Spleen (tissue), 11 donors: Measurements from ENCODE around the gene PLCB4. TPM values are rescaled to one million over a fixed set of nuclear protein-coding genes. Genes with fewer than 3 reads are reported as not detected.

Experiments
- DNase-seq: peaks from one replicate; pipeline ENCODE4 v3.0.0-alpha.2; 2020
- H3K27ac ChIP-seq, 8 donors: fragments of 200-600 bp; sonication (generic) in 7 of 8; 1 replicate in 4 of 8; 2 replicates in 4 of 8; pipeline versions ENCODE4 v1.5.0 to v1.8.0; 2016 to 2021; ENCODE audit warnings: inconsistent platforms in 4 of 8, mild to moderate bottlenecking in 4 of 8, moderate library complexity in 1 of 8
- H3K27me3 ChIP-seq, 7 donors: fragments of 200-600 bp; sonication (generic) in 6 of 7; replicated peaks in 1 of 7; 1 replicate in 4 of 7; 2 replicates in 3 of 7; pipeline versions ENCODE4 v1.5.0 to v1.8.0; 2016 to 2021; ENCODE audit warnings: inconsistent platforms in 3 of 7, mild to moderate bottlenecking in 1 of 7
- H3K36me3 ChIP-seq, 6 donors: fragments of 200-600 bp; sonication (generic) in 5 of 6; 1 replicate in 4 of 6; 2 replicates in 2 of 6; pipeline versions ENCODE4 v1.5.0 to v1.8.0; 2016 to 2021; ENCODE audit warnings: inconsistent platforms in 2 of 6
- H3K4me1 ChIP-seq, 6 donors: fragments of 200-600 bp; sonication (generic) in 5 of 6; 1 replicate in 3 of 6; 2 replicates in 3 of 6; pipeline versions ENCODE4 v1.5.0 to v1.8.0; 2016 to 2021; ENCODE audit warnings: inconsistent platforms in 3 of 6
- H3K4me3 ChIP-seq, 8 donors: fragments of 200-600 bp; sonication (generic) in 7 of 8; 1 replicate in 4 of 8; 2 replicates in 4 of 8; pipeline versions ENCODE4 v1.5.0 to v1.8.0; 2016 to 2021; ENCODE audit warnings: inconsistent platforms in 4 of 8, mild to moderate bottlenecking in 4 of 8, moderate library complexity in 2 of 8
- H3K9me3 ChIP-seq, 8 donors: fragments of 200-600 bp; sonication (generic) in 7 of 8; 1 replicate in 4 of 8; 2 replicates in 4 of 8; pipeline versions ENCODE4 v1.5.0 to v1.8.0; 2016 to 2021; ENCODE audit warnings: inconsistent platforms in 4 of 8
- POLR2A ChIP-seq, 3 donors: fragments of 450-650 bp; IDR thresholded peaks; one replicate each; pipeline ENCODE4 v1.5.1; 2017; ENCODE audit warnings: antibody characterized with exemption in 3 of 3, mild to moderate bottlenecking in 1 of 3
- POLR2AphosphoS5 ChIP-seq, 3 donors: sonication (generic); formaldehyde crosslinking; IDR thresholded peaks; one replicate each; pipeline ENCODE4 v1.5.1; 2017; ENCODE audit warnings: antibody characterized with exemption in 3 of 3
- WGBS, 5 donors: extraction: QIAGEN DNeasy Blood & Tissue Kit in 3 of 5; methylation state at CpG; one replicate each; pipeline versions ENCODE4 v1.1.5 to v1.1.7; 2013 to 2018; 5-methylcytosine and 5-hydroxymethylcytosine counted together
- intact Hi-C: fragments of 100-400 bp; cut with DNase I; formaldehyde crosslinking; loops from one replicate; pipeline ENCODE4 v1.15.0; 2023; ENCODE audit warnings: low total_unique reads
- polyA plus RNA-seq, 3 donors: library from polyadenylated mRNA; stranded (reverse); fragments of 200-250 nt; gene quantifications; one replicate each; pipeline ENCODE4 v1.2.1, GENCODE V29; 2013
- total RNA-seq, 7 donors: library from RNA; depleted of rRNA in 3 of 7; stranded (reverse); fragments of >200 nt in 3 of 7; fragmentation: NEBNext Ultra II Directional in 4 of 7; extraction: Animal tissue kit (Norgen Biotek cat#: 25700) in 4 of 7; gene quantifications; one replicate each; pipeline versions ENCODE4 v1.1.0 to v1.2.1, GENCODE V29; 2016 to 2021
- TF ChIP-seq, protein P1 (sequence below), 11 experiments: fragments of 200-600 bp in 7 of 11; fragments of 450-650 bp in 4 of 11; sonication (generic) in 4 of 11; IDR thresholded peaks in 8 of 11; conservative IDR thresholded peaks in 3 of 11; 1 replicate in 7 of 11; 2 replicates in 4 of 11; pipeline versions ENCODE4 v1.4.0 to v1.8.0; 2016 to 2021; ENCODE audit warnings: antibody characterized with exemption in 11 of 11, inconsistent platforms in 4 of 11, mild to moderate bottlenecking in 1 of 11
- donor health status: healthy with polysubstance abuse.
- donor health status: DM: no; HTN: no; CAD: no; lungs with moderate emphysema.
- donor health status: DM: no; HTN: no; CAD: no.
- donor health status: Bipolar disorder and iron deficiency.
- donor health status: healthy.
- donor health status: DM: no; HTN: no; CAD: no.
- donor health status: DM: yes; HTN: yes; CAD: no.

Gene PLCB4
- total and polyA plus RNA-seq, 10 donors: 0.43 to 4.9 (median 1.6) TPM

- Histone ChIP-seq H3K36me3 (no peaks in the 10 kb centered on the region), H3K9me3 (no peaks in the 10 kb centered on the region), H3K4me3 (no peak overlapping the region), H3K27me3 (no peaks in the 10 kb centered on the region), H3K4me1 (no peaks in the 10 kb centered on the region), H3K27ac (no peak overlapping the region)
- DNase-seq: no peak
- 65 to 92% (median 80%) methylated on average over 3 of the region's 3 CpGs for WGBS, 5 donors
- TF ChIP-seq, protein P1, sequence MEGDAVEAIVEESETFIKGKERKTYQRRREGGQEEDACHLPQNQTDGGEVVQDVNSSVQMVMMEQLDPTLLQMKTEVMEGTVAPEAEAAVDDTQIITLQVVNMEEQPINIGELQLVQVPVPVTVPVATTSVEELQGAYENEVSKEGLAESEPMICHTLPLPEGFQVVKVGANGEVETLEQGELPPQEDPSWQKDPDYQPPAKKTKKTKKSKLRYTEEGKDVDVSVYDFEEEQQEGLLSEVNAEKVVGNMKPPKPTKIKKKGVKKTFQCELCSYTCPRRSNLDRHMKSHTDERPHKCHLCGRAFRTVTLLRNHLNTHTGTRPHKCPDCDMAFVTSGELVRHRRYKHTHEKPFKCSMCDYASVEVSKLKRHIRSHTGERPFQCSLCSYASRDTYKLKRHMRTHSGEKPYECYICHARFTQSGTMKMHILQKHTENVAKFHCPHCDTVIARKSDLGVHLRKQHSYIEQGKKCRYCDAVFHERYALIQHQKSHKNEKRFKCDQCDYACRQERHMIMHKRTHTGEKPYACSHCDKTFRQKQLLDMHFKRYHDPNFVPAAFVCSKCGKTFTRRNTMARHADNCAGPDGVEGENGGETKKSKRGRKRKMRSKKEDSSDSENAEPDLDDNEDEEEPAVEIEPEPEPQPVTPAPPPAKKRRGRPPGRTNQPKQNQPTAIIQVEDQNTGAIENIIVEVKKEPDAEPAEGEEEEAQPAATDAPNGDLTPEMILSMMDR (IDR thresholded peaks at IDR 0.05 in 8 of 11, conservative IDR thresholded peaks at IDR 0.05 in 3 of 11): no peak
- no peak for TF ChIP-seq POLR2AphosphoS5 (IDR thresholded peaks at IDR 0.05)
- intact Hi-C loops: no loop called here
Measured at GRCh38 chr20:9035126-9035525, 33.8 kb upstream of the PLCB4 start.

GRCh38 chr20:9036593-9036992 is 32.3 kb upstream of the PLCB4 start:
- 85 to 95% (median 88%) methylated on average over 1 of the region's 1 CpG for WGBS, 5 donors
- intact Hi-C loops: no loop called here

GRCh38 chr20:9038791-9039535 is 29.9 kb upstream of the PLCB4 start:
- Histone ChIP-seq H3K9me3 (no peaks in the 10 kb centered on the region), H3K4me1 (no peaks in the 10 kb centered on the region), H3K4me3 (no peak overlapping the region), H3K36me3 (no peaks in the 10 kb centered on the region), H3K27ac (no peak overlapping the region), H3K27me3 (no peaks in the 10 kb centered on the region)
- TF ChIP-seq POLR2AphosphoS5 (IDR thresholded peaks at IDR 0.05) (no peak), POLR2A (IDR thresholded peaks at IDR 0.05) (no peak)
- TF ChIP-seq, protein P1 (IDR thresholded peaks at IDR 0.05 in 8 of 11, conservative IDR thresholded peaks at IDR 0.05 in 3 of 11): no peak
- intact Hi-C loops: no loop called here
- DNase-seq: no peak
- 73 to 82% (median 79%) methylated on average over 6 of the region's 6 CpGs for WGBS, 5 donors

More at GRCh38 chr20:9036593-9036992, 32.3 kb upstream of the PLCB4 start:
- Histone ChIP-seq H3K4me3 (no peak overlapping the region), H3K4me1 (no peaks in the 10 kb centered on the region), H3K27me3 (no peaks in the 10 kb centered on the region), H3K36me3 (no peaks in the 10 kb centered on the region), H3K27ac (no peak overlapping the region), H3K9me3 (no peaks in the 10 kb centered on the region)
- no peak for TF ChIP-seq POLR2AphosphoS5 (IDR thresholded peaks at IDR 0.05)
- TF ChIP-seq, protein P1 (IDR thresholded peaks at IDR 0.05 in 8 of 11, conservative IDR thresholded peaks at IDR 0.05 in 3 of 11): no peak
- no peak for TF ChIP-seq POLR2A (IDR thresholded peaks at IDR 0.05)
- no peak for DNase-seq

GRCh38 chr20:9040863-9041524 is 27.9 kb upstream of the PLCB4 start:
- H3K36me3 ChIP-seq: no peaks in the 10 kb centered on the region
- no peak overlapping the region for H3K4me3 ChIP-seq
- H3K9me3 ChIP-seq: no peaks in the 10 kb centered on the region
- WGBS, 5 donors: 80 to 97% (median 90%) methylated on average over 1 of the region's 1 CpG
- intact Hi-C loops: no loop called here
- DNase-seq: no peak
- no peaks in the 10 kb centered on the region for H3K27me3 ChIP-seq
- H3K4me1 ChIP-seq: no peaks in the 10 kb centered on the region
- no peak overlapping the region for H3K27ac ChIP-seq
- no peak for TF ChIP-seq POLR2AphosphoS5 (IDR thresholded peaks at IDR 0.05)
- no peak for TF ChIP-seq POLR2A (IDR thresholded peaks at IDR 0.05)
- TF ChIP-seq, protein P1 (IDR thresholded peaks at IDR 0.05 in 8 of 11, conservative IDR thresholded peaks at IDR 0.05 in 3 of 11): no peak
